Peyer's patch (tissue), 4 donors: ENCODE data around the gene LRTM2.

ENCODE experiments used
- POLR2A ChIP-seq, 2 donors: fragments of 450-650 bp; IDR thresholded peaks; one replicate each; pipeline ENCODE4 v1.5.1; 2017; ENCODE audit warnings: antibody characterized with exemption in 2 of 2, mild to moderate bottlenecking in 2 of 2, moderate library complexity in 2 of 2
- TF ChIP-seq, protein P1 (sequence below), 6 experiments: fragments of 450-650 bp in 4 of 6; fragments of 200-600 bp in 2 of 6; sonication (generic) in 1 of 6; IDR thresholded peaks; one replicate each; pipeline ENCODE4 v1.5.1; 2017 to 2019; ENCODE audit warnings: antibody characterized with exemption in 6 of 6, mild to moderate bottlenecking in 3 of 6, moderate library complexity in 1 of 6

DNA sequence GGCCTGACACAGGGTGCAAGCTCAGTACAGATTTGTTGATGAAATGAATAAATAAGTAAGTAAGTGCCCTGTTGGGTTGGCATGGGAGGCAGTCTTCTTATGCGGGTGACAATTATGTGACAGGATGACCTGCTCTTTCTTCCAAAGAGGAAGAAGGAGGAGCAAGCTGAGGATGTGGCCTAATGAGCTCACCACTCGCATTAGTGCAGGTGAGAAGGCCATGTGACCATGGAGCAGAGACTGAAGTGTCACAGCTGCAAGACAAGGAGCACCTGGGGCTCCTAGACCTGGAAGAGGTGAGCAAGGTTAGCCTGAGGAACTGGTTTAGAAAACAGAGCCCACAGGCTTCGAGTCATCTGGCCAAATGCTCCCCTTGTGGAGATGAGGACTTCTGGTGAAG is 34.9 kb downstream of the LRTM2 start:
- TF ChIP-seq, protein P1, sequence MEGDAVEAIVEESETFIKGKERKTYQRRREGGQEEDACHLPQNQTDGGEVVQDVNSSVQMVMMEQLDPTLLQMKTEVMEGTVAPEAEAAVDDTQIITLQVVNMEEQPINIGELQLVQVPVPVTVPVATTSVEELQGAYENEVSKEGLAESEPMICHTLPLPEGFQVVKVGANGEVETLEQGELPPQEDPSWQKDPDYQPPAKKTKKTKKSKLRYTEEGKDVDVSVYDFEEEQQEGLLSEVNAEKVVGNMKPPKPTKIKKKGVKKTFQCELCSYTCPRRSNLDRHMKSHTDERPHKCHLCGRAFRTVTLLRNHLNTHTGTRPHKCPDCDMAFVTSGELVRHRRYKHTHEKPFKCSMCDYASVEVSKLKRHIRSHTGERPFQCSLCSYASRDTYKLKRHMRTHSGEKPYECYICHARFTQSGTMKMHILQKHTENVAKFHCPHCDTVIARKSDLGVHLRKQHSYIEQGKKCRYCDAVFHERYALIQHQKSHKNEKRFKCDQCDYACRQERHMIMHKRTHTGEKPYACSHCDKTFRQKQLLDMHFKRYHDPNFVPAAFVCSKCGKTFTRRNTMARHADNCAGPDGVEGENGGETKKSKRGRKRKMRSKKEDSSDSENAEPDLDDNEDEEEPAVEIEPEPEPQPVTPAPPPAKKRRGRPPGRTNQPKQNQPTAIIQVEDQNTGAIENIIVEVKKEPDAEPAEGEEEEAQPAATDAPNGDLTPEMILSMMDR (IDR thresholded peaks at IDR 0.05): no peak
- TF ChIP-seq POLR2A (IDR thresholded peaks at IDR 0.05): no peak
